Right hindlimb (tissue), 1 donor: ENCODE data around the gene YEATS2.
"Not testable (repeated sequence)": the region's sequence is repeated elsewhere in the genome, so short reads cannot be mapped to it uniquely, and the experiment has no call there.

Experiments
- DNase-seq: peaks from one replicate; pipeline ENCODE4 v3.0.0-alpha.2; 2018

Gene YEATS2

GRCh38 chr3:183697610-183698317 is at the start of gene YEATS2:
TSS of gene YEATS2 (plus strand) at chr3:183697797. CDS start at chr3:183715163, 17,366 bp downstream.
- peak; percentile 85 for DNase-seq

DNA sequence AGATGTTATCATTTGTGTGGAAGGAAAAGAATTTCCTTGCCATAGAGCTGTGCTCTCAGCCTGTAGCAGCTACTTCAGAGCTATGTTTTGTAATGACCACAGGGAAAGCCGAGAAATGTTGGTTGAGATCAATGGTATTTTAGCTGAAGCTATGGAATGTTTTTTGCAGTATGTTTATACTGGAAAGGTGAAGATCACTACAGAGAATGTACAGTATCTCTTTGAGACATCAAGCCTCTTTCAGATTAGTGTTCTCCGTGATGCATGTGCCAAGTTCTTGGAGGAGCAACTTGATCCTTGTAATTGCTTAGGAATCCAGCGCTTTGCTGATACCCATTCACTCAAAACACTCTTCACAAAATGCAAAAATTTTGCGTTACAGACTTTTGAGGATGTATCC is 47.0 kb upstream of the YEATS2 start:
- DNase-seq = no peak

DNA sequence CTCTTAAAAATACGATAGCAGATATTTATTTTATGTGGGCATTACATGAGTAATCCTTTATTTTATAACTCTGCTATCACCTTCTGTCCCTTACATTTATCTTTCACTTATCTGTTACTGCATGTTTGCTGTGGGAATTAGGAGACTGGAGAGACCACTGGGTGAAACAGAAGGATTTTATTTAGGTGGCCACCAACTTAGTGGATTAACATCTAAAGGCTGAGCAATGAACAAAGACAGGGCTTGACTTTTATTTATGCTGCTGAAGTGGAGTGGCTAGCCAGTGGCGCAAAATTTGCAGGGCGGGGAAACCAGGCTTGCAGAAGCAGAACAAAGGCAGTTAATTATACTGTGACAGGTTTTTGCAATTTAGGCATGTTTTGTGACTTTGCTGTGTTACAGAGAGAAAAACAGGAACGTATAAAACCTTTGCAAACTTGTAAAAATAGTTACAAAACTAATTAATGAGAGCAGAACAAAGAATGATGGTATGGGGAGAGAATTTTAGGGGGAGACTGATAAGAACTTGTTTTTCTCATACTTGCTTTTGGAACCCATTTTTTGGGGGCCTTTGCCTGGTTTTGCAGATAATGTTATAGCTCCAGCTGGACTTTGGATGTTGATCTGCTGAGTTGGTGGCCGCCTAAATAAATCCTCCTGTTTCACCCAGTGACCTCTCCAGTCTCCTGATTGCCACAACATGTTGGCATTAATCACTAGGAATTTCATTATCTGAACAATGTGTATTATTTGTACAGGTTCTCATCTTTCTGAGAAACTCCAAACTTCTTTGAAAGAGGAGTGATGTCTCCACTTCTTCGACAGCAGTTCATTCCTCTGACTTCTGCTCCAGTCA is 44.2 kb upstream of the YEATS2 start:
- DNase-seq = no peak

- DNase-seq = no peak
These were observed 42.9 kb upstream of the YEATS2 start for GRCh38 chr3:183654727-183655126.

GRCh38 chr3:183662099-183662498 is 35.5 kb upstream of the YEATS2 start:
- DNase-seq = no peak

GRCh38 chr3:183664913-183665381 is 32.6 kb upstream of the YEATS2 start:
- DNase-seq = no peak

- DNase-seq = no peak
These were observed 17.5 kb upstream of the YEATS2 start for GRCh38 chr3:183680061-183680460.

DNA sequence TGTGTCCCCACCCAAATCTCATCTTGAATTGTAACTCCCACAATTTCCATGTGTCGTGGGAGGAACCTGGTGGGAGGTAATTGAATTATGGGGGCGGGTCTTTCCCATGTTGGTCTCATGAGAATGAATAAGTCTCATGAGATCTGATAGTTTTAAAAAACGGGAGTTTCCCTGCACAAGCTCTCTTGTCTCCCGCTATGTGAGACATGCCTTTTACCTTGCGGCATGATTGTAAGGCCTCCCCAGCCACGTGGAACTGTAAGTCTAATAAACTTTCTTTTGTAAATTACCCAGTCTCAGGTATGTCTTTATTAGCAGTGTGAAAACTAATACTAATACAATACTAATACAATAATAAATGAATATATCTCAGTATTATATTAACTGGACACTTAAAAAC is 9.9 kb upstream of the YEATS2 start:
- DNase-seq = no peak

DNA sequence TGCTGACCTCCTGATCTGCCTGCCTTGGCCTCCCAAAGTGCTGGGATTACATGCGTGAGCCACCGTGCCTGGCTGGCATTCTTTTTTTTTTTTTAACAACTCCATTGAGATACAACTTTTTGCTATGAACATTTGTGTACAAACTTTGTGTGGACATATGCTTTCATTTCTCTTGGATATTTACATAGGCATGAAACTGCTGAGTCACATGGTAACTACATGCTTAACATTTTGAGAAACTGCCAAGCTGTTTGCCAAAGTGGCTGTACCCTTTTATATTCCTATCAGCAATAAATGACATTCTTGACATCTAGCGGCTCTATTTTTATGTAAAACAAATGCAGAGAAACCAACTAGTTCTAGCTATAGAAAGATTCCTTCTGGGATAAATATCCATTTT is 8.7 kb upstream of the YEATS2 start:
- DNase-seq = no peak

DNA sequence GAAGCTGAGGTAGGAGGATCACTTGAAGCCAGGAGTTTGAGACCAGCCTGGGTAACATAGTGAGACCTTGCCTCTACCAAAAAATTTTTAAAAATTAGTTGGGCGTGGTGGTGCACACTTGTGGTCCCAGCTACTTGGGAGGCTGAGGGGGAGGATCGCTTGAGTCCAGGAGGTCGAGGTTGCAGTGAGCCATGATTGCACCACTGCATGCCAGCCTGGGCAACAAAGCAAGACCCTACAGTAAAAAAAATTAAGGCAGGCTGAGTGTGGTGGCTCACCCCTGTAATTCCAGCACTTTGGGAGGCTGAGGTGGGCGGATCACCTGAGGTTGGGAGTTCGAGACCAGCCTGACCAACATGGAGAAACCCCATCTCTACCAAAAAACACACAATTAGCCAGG is 8.0 kb upstream of the YEATS2 start:
- not testable (repeated sequence) for DNase-seq

DNA sequence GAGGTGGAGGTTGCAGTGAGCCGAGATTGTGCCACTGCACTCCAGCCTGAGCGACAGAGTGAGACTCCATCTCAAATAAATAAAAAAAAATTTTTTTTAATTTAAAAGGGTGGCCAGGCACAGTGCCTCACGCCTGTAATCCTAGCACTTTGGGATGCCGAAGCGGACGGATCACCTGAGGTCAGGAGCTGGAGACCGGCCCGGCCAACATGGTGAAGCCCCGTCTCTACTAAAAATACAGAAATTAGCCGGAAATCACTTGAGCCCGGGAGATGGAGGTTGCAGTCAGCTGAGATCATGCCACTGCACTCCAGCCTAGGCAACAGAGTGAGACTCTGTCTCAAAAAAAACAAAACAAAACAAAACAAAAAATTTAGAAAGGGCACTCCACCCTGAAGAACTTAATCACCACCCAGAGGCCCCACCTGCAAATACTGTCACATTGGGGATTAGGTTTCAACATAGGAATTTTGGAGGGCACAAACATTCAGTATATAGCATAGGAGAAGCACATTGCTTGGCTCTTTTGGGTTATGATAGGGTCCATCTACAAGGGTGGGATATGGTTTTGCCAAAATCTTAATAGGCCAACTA is 7.1 kb upstream of the YEATS2 start:
- no peak for DNase-seq

GRCh38 chr3:183692436-183692835 is 5.2 kb upstream of the YEATS2 start:
- DNase-seq = no peak

- DNase-seq = peak; percentile 34
These were observed 1.8 kb upstream of the YEATS2 start for GRCh38 chr3:183695569-183696364.

DNA sequence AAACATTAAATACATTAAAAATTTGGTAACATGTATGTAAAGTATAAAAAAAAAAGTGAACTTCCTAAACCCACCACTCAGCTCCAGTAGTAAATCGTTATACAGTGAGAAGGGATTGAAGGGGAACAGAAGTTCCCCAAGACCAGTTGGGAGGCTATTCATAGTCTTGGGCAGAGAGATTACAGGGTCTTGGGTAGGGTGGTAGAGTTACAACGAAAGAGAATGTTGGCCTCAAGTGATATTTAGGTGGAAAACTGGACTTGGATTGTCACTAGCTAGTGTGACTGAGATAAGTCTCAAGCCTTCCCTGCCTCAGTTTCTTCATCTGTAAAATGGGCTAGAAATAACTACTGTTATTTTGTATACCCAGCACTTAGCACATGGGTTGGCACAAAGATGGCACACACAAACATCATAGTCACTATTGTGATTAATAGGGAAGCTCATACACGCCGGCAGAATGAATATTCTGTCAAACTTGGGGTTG is 431 bp upstream of the YEATS2 start:
- DNase-seq = no peak

GRCh38 chr3:183698318-183698751 is 738 bp downstream of the YEATS2 start:
- peak; percentile 61 for DNase-seq

DNA sequence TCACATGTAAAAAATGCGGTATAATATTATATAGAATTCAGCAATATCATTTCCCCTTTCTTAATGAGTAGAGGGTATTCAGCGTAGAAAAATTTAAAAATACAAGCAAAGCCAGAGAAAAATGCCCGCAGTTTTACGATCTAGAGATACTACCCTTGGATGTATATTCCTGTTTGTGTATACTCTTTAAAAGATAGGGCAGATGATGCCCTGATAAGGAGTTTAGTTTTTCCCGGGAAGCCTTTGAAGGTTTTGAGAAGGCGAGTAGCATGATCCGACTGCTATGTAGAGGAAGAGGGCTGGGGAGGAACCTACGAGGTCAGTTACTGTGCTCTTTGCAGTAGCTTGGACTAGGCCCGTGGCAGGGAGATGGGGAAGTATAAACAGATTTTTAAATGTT is 1.2 kb downstream of the YEATS2 start:
- DNase-seq = no peak

DNA sequence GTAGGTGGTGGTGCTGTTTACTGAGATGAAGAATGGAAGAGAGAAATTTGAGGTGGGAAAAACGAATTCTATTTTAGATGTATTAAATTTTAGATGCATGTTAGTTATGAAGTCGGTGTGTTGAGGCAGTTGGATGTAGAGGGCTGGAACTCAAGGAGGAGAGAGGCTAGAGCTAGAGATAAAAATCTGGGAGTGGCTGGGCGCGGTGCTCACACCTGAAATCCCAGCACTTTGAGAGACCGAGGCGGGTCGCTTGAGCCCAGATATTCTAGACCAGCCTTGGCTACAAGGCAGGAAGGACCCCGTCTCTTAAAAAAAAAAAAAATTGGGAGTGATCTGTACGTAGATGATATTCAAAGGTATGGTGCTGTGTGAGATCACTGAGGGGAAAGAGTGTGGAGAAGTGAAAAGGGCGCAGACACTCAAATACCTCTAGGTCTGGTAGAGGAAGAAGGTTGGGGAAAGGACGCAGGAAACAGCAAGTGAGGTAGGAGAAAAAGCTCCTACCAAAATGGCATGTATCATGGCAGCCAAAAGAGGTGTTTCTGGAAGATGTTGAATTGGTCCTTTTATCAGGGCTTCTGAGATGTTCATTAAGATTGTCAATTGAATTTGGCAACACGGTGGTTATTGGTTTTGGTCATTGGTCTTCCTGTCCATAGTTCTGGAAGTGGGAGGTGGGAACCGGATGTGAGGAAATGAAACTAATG is 1.8 kb downstream of the YEATS2 start:
- no peak for DNase-seq

DNA sequence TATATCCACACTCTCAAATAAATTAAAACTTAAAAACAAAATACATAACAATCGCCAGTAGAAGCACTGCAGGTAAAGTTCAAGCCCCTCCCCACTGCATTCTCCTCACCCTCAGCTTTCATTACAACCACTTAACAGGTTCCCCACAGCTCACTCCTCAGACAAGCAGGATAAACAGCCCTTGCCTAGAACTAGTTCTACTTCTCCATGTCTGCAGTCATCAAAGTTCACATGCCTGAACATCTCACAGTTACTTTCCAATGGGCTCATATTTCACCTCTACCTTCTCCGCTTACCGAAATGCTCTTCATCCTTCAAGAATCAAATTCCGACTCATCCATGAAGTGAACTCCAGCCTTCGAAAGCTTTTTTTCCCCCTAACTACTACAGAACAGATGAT is 4.1 kb downstream of the YEATS2 start:
- DNase-seq = no peak

- DNase-seq = not testable (repeated sequence)
These were observed 6.3 kb downstream of the YEATS2 start for GRCh38 chr3:183703892-183704291.

DNA sequence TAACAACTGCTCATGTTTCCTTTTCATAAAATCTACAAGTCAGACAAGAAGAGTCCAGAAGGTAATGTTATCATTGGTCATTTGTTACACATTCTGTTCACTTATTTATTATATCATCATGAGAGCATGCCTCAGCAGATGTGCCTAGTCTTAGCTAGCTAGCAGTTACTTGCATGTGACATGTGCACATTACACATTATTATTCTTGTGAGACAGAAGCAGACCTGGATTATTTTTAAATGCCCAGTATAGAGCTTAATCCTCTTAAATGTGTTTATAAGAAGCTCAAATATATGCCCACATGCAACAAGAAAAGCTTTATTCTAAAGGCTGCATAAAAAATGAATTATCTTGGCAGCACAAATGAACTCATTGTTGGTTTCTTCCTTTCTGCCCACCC is 12.6 kb downstream of the YEATS2 start:
- no peak for DNase-seq

GRCh38 chr3:183711516-183711915 is 13.9 kb downstream of the YEATS2 start:
- no peak for DNase-seq

- no peak for DNase-seq
These were observed 17.0 kb downstream of the YEATS2 start for GRCh38 chr3:183714622-183715021.
